MM.1S (cell line): ENCODE results near the gene KCNH4.

Experiments used
- EZH2 ChIP-seq: fragments of 300-600 bp; sonication (generic); optimal IDR thresholded peaks from 2 replicates; pipeline ENCODE3; 2017; ENCODE audit warnings: low read depth, mild to moderate bottlenecking, antibody characterized with exemption, low read length, mixed read lengths
- EZH2phosphoT487 ChIP-seq: fragments of 300-600 bp; sonication (generic); IDR thresholded peaks from 2 replicates; pipeline ENCODE4 v1.6.1; 2018; ENCODE audit warnings: antibody characterized with exemption, low read length
- TF ChIP-seq, protein P1 (sequence below): fragments of 300-600 bp; sonication (generic); IDR thresholded peaks from 2 replicates; pipeline ENCODE4 v1.5.1; 2016; ENCODE audit warnings: antibody characterized with exemption, low read length, mixed read lengths

DNA sequence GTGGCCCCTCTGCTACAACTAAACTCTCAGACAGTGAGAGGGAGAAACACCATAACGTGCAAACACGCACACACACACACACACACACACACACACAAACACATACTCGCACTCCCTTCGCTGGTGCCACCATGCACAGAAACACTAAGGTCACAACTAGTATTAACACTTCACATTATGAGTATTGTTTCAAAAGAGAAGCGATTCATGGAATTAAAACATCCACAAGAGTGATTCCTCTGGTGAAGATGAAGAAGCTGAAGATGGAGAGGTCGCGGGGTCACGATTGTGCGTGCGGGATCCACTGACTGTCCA lies 20.5 kb upstream of the KCNH4 start:
- TF ChIP-seq, protein P1, sequence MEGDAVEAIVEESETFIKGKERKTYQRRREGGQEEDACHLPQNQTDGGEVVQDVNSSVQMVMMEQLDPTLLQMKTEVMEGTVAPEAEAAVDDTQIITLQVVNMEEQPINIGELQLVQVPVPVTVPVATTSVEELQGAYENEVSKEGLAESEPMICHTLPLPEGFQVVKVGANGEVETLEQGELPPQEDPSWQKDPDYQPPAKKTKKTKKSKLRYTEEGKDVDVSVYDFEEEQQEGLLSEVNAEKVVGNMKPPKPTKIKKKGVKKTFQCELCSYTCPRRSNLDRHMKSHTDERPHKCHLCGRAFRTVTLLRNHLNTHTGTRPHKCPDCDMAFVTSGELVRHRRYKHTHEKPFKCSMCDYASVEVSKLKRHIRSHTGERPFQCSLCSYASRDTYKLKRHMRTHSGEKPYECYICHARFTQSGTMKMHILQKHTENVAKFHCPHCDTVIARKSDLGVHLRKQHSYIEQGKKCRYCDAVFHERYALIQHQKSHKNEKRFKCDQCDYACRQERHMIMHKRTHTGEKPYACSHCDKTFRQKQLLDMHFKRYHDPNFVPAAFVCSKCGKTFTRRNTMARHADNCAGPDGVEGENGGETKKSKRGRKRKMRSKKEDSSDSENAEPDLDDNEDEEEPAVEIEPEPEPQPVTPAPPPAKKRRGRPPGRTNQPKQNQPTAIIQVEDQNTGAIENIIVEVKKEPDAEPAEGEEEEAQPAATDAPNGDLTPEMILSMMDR, result no peak
- TF ChIP-seq EZH2 (no peak), EZH2phosphoT487 (no peak)
